ENCODE measurements around the gene PGA3.
"Not testable (repeated sequence)": the region's sequence is repeated elsewhere in the genome, so short reads cannot be mapped to it uniquely, and the experiment has no call there.

The PGA3 gene

DNA sequence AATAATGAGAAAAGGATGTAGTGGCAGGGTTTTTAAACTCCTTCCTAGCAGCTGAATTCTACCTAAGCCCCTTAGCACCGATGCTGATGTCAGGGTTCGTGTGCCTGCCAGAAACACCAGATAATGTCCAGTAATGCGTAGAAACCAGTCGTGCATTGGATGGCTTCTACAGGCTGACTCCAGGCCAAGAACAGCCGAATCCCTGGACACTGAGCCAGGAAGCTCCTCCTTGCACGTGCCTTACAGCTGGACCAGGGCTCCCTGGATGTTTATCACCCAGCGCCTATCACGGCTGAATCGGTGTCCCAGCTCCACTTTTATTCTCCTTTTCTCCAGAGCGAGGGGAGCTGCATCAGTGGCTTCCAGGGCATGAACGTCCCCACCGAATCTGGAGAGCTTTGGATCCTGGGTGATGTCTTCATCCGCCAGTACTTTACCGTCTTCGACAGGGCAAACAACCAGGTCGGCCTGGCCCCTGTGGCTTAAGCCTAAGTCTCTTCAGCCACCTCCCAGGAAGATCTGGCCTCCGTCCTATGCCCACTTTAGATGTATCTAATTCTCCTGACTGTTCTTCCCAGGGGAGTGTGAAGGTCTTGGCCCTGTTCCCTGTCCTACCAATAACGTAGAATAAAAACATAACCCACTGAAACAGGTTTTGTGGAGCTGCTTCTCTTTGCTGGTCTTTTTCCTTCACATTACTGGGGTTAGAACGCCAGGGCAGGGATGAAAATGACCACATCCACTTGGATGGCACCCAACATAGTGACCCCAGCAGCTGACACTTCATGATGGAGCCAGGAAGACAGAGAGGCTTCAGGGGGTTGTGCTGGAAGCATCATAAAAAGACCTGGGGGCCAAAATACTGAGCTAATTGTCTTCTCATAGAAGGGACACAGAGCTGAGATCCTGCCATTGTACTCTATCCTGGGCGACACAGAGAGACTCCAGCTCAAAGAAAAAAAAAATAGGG lies 47.8 kb downstream of the PGA3 start:
- not testable (repeated sequence) for DNase-seq (ENCODE audit: low read depth, low spot score)

DNA sequence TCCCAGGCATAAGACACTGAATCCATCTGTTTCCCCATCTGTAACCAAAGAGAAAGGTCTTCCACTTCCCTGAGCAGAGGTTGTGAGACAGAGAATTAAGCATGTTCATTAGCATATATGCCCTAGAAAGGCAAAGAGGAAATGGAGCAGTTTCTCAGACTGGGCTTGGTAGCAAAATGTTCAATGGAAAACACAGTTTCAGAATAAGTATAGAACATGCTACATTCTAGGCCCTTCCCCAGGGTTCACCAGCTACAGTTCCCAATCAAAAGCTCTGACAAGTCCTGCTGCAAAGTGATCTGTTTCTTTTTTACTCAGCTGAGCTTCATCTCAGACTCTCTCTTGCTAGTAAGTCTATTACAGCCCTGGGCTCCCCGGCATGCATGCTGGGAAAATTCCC lies 49.0 kb downstream of the PGA3 start:
- DNase-seq (ENCODE audit: low read depth, low spot score), result not testable (repeated sequence)

DNA sequence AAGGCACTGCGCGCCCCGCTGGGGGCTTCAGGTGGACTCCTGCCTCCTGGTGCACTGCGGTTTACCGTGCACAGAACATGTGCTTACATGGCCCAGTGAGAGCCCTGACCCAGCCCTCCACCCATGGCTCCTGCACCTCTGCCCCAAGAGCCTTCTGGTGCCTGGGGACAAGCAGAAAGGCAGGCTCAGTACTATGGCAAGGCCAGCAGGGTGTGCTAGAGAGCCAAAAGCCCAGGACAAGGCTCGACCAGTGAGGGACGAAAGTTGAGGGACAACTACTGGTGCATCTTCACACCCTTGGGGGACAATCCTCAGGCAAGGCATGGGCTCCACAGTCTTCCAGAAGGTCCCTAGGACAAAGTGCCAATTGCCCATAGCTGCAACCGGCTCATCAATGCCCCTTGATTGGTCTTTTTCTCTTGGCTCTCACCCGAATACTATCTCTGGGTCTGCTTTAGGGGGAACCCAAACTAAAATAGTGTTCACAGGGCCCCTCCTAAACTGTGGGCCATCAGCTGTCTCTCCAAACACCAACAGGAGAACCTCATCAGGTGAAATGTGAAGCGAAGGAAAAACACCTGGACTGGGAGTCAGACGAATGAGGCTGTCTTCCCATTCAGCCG lies 51.2 kb downstream of the PGA3 start:
- DNase-seq (ENCODE audit: low read depth, low spot score), result no peak

DNA sequence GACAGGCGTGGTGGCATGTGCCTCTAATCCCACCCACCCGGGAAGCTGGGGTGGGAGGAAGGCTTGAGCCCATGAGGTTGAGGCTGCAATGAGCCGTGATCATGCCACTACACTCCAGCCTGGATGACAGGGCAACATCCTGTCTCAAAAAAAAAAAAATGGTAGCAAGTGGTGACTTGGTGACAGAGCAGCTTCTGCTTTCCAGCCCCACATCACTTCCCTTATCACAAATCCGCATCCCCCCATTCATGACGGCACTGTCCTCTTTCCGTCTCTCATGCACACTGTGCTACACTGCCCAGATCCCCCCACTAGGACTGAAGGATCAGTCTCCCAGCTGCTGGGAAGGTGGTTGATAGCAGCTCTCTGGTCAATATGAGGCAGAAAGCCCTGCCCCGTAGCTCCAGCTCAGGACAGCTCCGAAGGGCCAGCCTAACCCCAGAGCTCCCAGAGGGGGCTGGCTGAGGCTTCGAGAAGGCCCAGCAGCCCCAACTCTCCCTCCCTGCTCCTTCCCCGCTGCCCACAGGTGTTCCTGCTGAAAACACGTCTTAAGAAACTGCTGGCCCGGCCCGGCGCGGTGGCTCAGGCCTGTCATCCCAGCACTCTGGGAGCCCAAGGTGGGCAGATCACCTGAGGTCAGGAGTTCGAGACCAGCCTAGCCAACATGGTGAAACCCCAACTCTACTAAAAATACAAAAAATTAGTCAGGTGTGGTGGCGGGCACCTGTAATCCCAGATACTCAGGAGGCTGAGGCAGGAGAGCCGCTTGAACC lies 53.6 kb downstream of the PGA3 start:
- DNase-seq (ENCODE audit: low read depth, low spot score), result no peak

DNA sequence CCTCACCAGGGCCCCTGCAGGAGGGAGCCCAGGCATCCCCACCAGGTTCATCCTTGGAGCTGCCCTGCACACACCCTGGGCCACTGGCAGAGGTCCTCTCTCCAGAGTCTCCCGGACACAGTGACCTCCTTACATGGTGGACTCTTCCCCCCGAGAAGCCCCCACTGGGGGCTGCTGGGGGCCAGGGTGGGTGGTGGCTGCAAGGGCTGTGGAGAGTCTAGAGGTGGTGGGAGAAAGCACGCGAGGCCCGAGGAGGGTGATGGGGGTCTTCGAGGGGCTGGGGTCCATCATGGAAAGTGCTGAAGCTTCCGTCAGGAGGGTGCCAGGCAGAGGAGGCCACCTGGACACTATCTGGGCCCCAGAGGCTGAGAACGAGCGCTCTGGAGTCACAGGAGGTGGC lies 55.2 kb downstream of the PGA3 start:
- no peak for DNase-seq (ENCODE audit: low read depth, low spot score)

DNA sequence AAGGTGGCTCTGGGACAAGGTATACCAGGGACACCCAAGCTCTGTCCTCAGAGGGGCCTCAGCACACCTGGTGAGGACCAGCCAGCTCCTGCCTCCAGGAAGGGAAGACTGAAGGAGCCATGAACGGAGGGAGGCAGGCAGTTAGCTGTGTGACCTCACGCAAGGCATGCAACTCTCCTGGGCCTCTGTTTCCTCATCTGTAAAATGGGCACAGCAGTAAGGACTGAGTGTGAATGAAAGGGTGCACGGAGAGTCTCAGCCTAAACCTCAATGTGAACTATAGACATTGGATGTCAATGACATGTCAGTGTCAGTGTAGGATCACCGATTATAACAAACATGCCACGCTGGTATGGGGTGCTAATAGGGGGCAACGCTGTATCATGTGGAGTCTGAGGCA lies 56.0 kb downstream of the PGA3 start:
- DNase-seq (ENCODE audit: low read depth, low spot score), result no peak

Data from smooth muscle cell of the brain vasculature (primary cell).